ENCODE results near the gene CELF5. TPM values are rescaled to one million over a fixed set of nuclear protein-coding genes. Genes with fewer than 3 reads are reported as not detected.

Gene CELF5
- total RNA-seq: under 1 TPM; 0.20 to 0.56 TPM

GRCh38 chr19:3224346-3225168, at the start of gene CELF5:
CELF5 (plus strand) TSS chr19:3224661; CDS start chr19:3224740, 79 bp downstream.
- ATAC-seq (peak; percentile 85), DNase-seq (peak; percentile 58)
- no peak within 1 kb of the TSS for H3K27ac Mint-ChIP-seq
- POLR2A ChIA-PET: no interaction called here
- intact Hi-C loops (cut with micrococcal nuclease): no loop called here
- H3K27me3 Mint-ChIP-seq: peaks cover 23% of the 10 kb centered on the region
- H3K4me1 Mint-ChIP-seq (ENCODE audit: low read depth): no peaks in the 10 kb centered on the region
- CTCF ChIA-PET: interaction anchor here (0.7 to 1.6 kb wide), 7 partner anchors 11 to 262 kb away, joined by 3 to 7 read pairs (median 4); no protein-coding TSS in a partner anchor
- no peak within 1 kb of the TSS for H3K4me3 Mint-ChIP-seq
- H3K9me3 Mint-ChIP-seq: no peaks in the 10 kb centered on the region
- H3K36me3 Mint-ChIP-seq (ENCODE audit: low read depth): no peaks in the 10 kb centered on the region
- peak; percentile 72 for TF ChIP-seq CTCF (IDR thresholded peaks at IDR 0.05)

- Mint-ChIP-seq H3K4me3 (peak overlapping the region; percentile 69), H3K27me3 (no peaks in the 10 kb centered on the region), H3K36me3 (ENCODE audit: low read depth) (peaks cover 21% of the 10 kb centered on the region), H3K4me1 (ENCODE audit: low read depth) (peaks cover 16% of the 10 kb centered on the region), H3K27ac (peak overlapping the region; percentile 85), H3K9me3 (no peaks in the 10 kb centered on the region)
- TF ChIP-seq CTCF (IDR thresholded peaks at IDR 0.05): no peak
- ATAC-seq (no peak), DNase-seq (peak; percentile 40)
- intact Hi-C loops (cut with micrococcal nuclease): no loop called here
- ChIA-PET CTCF (interaction anchor here (0.7 to 0.9 kb wide), 2 partner anchors 13 to 72 kb away, joined by 3 read pairs; no protein-coding TSS in a partner anchor), POLR2A (no interaction called here)
These were observed 48.4 kb upstream of the CELF5 start for GRCh38 chr19:3175781-3176714.

GRCh38 chr19:3176715-3177501, 47.6 kb upstream of the CELF5 start:
- DNase-seq: peak; percentile 83
- Mint-ChIP-seq H3K27ac (peak overlapping the region; percentile 85), H3K9me3 (no peaks in the 10 kb centered on the region), H3K27me3 (no peaks in the 10 kb centered on the region), H3K4me1 (ENCODE audit: low read depth) (peaks cover 19% of the 10 kb centered on the region), H3K36me3 (ENCODE audit: low read depth) (peaks cover 24% of the 10 kb centered on the region), H3K4me3 (peak overlapping the region; percentile 69)
- POLR2A ChIA-PET: no interaction called here
- CTCF ChIA-PET: interaction anchor here (0.9 kb wide), 1 partner anchor 15 kb away, joined by 3 read pairs; no protein-coding TSS in a partner anchor
- TF ChIP-seq CTCF (IDR thresholded peaks at IDR 0.05): no peak
- ATAC-seq: peak; percentile 63
- intact Hi-C loops (cut with micrococcal nuclease): no loop called here

- Mint-ChIP-seq H3K27ac (peak within 1 kb of the TSS; percentile 95), H3K4me1 (ENCODE audit: low read depth) (peaks cover 28% of the 10 kb centered on the region), H3K4me3 (peak within 1 kb of the TSS; percentile 89), H3K27me3 (no peaks in the 10 kb centered on the region), H3K9me3 (no peaks in the 10 kb centered on the region), H3K36me3 (ENCODE audit: low read depth) (peaks cover 30% of the 10 kb centered on the region)
- CTCF ChIA-PET: interaction anchor here (1.3 kb wide), 1 partner anchor 228 kb away, joined by 3 read pairs; no protein-coding TSS in a partner anchor
- intact Hi-C loops (cut with micrococcal nuclease): no loop called here
- ATAC-seq (peak; percentile 75), DNase-seq (peak; percentile 82)
- POLR2A ChIA-PET: interaction anchor here (1.4 to 1.7 kb wide), 2 partner anchors 23 to 121 kb away, joined by 3 to 5 read pairs; no protein-coding TSS in a partner anchor
- no peak for TF ChIP-seq CTCF (IDR thresholded peaks at IDR 0.05)
These were observed 46.0 kb upstream of the CELF5 start, which contains the start of gene S1PR4 for GRCh38 chr19:3178377-3178972. S1PR4 (plus strand) TSS chr19:3178769; CDS start chr19:3178793, 24 bp downstream.
